Esophagus squamous epithelium (tissue), 5 donors: ENCODE measurements around the gene TAPBPL. TPM values are rescaled to one million over a fixed set of nuclear protein-coding genes. Genes with fewer than 3 reads are reported as not detected.

Source experiments
- DNase-seq: peaks from one replicate; lab custom pipeline; 2025; lab: John Stamatoyannopoulos, UW
- H3K27ac ChIP-seq, 4 donors: fragments of 200-600 bp; sonication (generic); one replicate each; pipeline ENCODE4 v1.5.1; 2016 to 2019; ENCODE audit warnings: mild to moderate bottlenecking in 1 of 4
- H3K27me3 ChIP-seq, 4 donors: fragments of 200-600 bp; sonication (generic); 1 replicate in 3 of 4; 2 replicates in 1 of 4; pipeline versions ENCODE4 v1.5.1 to v1.6.0; 2017 to 2021; ENCODE audit warnings: antibody characterized with exemption in 1 of 4
- H3K36me3 ChIP-seq, 3 donors: fragments of 200-600 bp; sonication (generic); one replicate each; pipeline ENCODE4 v1.5.1; 2016 to 2019
- H3K4me1 ChIP-seq, 3 donors: fragments of 200-600 bp; sonication (generic); one replicate each; pipeline ENCODE4 v1.5.1; 2017 to 2019
- H3K4me3 ChIP-seq, 4 donors: fragments of 200-600 bp; sonication (generic); 1 replicate in 3 of 4; 2 replicates in 1 of 4; pipeline ENCODE4 v1.5.1; 2016 to 2019; ENCODE audit warnings: mild to moderate bottlenecking in 2 of 4, moderate library complexity in 1 of 4
- H3K9me3 ChIP-seq, 3 donors: fragments of 200-600 bp; sonication (generic); one replicate each; pipeline ENCODE4 v1.5.1; 2016 to 2019
- CTCF ChIP-seq, 6 experiments: fragments of 450-650 bp in 4 of 6; fragments of 200-600 bp in 2 of 6; sonication (generic) in 2 of 6; IDR thresholded peaks; one replicate each; pipeline ENCODE4 v1.5.1; 2016 to 2019; ENCODE audit warnings: antibody characterized with exemption in 6 of 6, mild to moderate bottlenecking in 4 of 6, moderate library complexity in 4 of 6
- POLR2A ChIP-seq, 4 donors: fragments of 450-650 bp; IDR thresholded peaks; one replicate each; pipeline ENCODE4 v1.6.1; 2017; ENCODE audit warnings: antibody characterized with exemption in 4 of 4, mild to moderate bottlenecking in 4 of 4, moderate library complexity in 3 of 4
- WGBS, 2 donors: methylation state at CpG; one replicate each; pipeline ENCODE4 v1.1.5; 2018; 5-methylcytosine and 5-hydroxymethylcytosine counted together
- intact Hi-C: fragments of 100-400 bp; cut with DNase I; formaldehyde crosslinking; loops from one replicate; pipeline ENCODE4 v1.15.0; 2022
- total RNA-seq, 4 donors: library from RNA; depleted of rRNA; stranded (reverse); fragments of >200 nt; gene quantifications; one replicate each; pipeline ENCODE4 v1.1.0, GENCODE V29; 2016
- donor health status: DM: yes; HTN: yes; CAD: no.

Gene TAPBPL
- total RNA-seq, 4 donors from 2014 or later, result 7.7 to 25.6 (median 18.2) TPM

GRCh38 chr12:6444031-6444430 lies 7.8 kb upstream of the TAPBPL start:
- WGBS, 2 donors, result 61 to 72% methylated on average over 4 of the region's 4 CpGs

GRCh38 chr12:6444704-6445688 lies 6.8 kb upstream of the TAPBPL start, which contains the start of gene CD27:
Gene CD27 (plus strand): TSS chr12:6444955. CDS start chr12:6445096, 141 bp downstream.
- Histone ChIP-seq H3K27ac (peak within 1 kb of the TSS in 2 of 4 donors; percentile 49 to 55), H3K27me3 (no peaks in the 10 kb centered on the region), H3K4me3 (peak within 1 kb of the TSS in 3 of 4 donors; percentile 22 to 53 (median 34)), H3K4me1 (peaks cover under 1 to 23% (median 3%) of the 10 kb centered on the region in 3 donors), H3K9me3 (no peaks in the 10 kb centered on the region), H3K36me3 (peaks cover 0 to 35% (median 0%) of the 10 kb centered on the region in 3 donors)
- DNase-seq, result no peak
- WGBS, 2 donors, result 64 to 89% methylated on average over 9 to 12 of the region's 16 CpGs
- TF ChIP-seq CTCF (IDR thresholded peaks at IDR 0.05), result no peak
- TF ChIP-seq POLR2A (IDR thresholded peaks at IDR 0.05), result no peak
- intact Hi-C loops, result no loop called here

More at GRCh38 chr12:6444031-6444430, 7.8 kb upstream of the TAPBPL start:
- H3K4me1 ChIP-seq, result peaks cover 0 to 14% (median 0%) of the 10 kb centered on the region in 3 donors
- no peaks in the 10 kb centered on the region for H3K27me3 ChIP-seq
- peaks cover 0 to 35% (median 0%) of the 10 kb centered on the region in 3 donors for H3K36me3 ChIP-seq
- no peak overlapping the region for H3K27ac ChIP-seq
- intact Hi-C loops, result no loop called here
- no peak overlapping the region for H3K4me3 ChIP-seq
- TF ChIP-seq CTCF (IDR thresholded peaks at IDR 0.05) (no peak), POLR2A (IDR thresholded peaks at IDR 0.05) (no peak)
- no peak for DNase-seq
- H3K9me3 ChIP-seq, result no peaks in the 10 kb centered on the region

DNA sequence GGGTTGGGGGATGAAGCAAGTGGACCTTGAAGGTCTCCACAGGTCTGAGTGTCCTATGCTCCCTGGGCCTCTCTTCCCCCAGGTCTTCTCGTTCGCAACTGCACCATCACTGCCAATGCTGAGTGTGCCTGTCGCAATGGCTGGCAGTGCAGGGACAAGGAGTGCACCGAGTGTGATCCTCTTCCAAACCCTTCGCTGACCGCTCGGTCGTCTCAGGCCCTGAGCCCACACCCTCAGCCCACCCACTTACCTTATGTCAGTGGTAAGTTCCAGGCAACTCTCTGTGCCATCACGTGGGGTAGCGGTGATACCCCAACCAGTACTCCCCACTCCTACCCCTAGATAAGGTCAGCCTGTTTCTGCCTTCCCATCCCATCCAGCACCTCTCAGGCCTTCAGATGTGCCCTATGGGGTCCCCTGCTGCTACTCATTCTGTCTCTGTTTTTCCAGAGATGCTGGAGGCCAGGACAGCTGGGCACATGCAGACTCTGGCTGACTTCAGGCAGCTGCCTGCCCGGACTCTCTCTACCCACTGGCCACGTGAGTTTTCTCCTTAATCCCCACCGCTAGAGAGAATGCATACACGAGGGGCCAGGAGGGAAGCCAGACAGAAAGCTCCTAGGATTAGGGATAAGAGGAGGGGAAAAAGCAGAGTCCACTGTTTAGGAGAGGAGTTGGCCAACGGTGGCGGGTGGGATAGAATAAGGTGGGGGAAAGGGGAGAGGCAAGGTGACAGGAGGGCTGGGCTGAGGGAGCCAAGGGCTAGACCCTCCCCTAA lies 1.6 kb upstream of the TAPBPL start:
- no peak for DNase-seq
- 60 to 68% methylated on average over 13 to 16 of the region's 16 CpGs for WGBS, 2 donors
- Histone ChIP-seq H3K27me3 (no peaks in the 10 kb centered on the region), H3K27ac (peak overlapping the region; percentile 97 to 99 (median 98)), H3K4me1 (peaks cover 27 to 55% (median 32%) of the 10 kb centered on the region in 3 donors), H3K4me3 (peak overlapping the region; percentile 50 to 92 (median 73)), H3K9me3 (no peaks in the 10 kb centered on the region), H3K36me3 (peaks cover 0 to 49% (median 9%) of the 10 kb centered on the region in 3 donors)
- intact Hi-C loops, result no loop called here
- no peak for TF ChIP-seq CTCF (IDR thresholded peaks at IDR 0.05)
- no peak for TF ChIP-seq POLR2A (IDR thresholded peaks at IDR 0.05)

- DNase-seq, result no peak
- Histone ChIP-seq H3K36me3 (peaks cover 0 to 45% (median 9%) of the 10 kb centered on the region in 3 donors), H3K27ac (peak overlapping the region; percentile 97 to 99 (median 98)), H3K27me3 (no peaks in the 10 kb centered on the region), H3K9me3 (no peaks in the 10 kb centered on the region), H3K4me1 (peaks cover 27 to 55% (median 32%) of the 10 kb centered on the region in 3 donors), H3K4me3 (peak overlapping the region; percentile 50 to 92 (median 73))
- intact Hi-C loops, result no loop called here
- WGBS, 2 donors, result 10 to 13% methylated on average over 10 to 11 of the region's 11 CpGs
- TF ChIP-seq POLR2A (IDR thresholded peaks at IDR 0.05), result no peak
- TF ChIP-seq CTCF (IDR thresholded peaks at IDR 0.05), result no peak
Measured at GRCh38 chr12:6450869-6451347, 934 bp upstream of the TAPBPL start.
